GDM1 (cell line): Measurements from ENCODE around the gene ZNF516.

Experiments
- DNase-seq: peaks from one replicate; lab custom pipeline; 2025; lab: John Stamatoyannopoulos, UW

Gene ZNF516

DNA sequence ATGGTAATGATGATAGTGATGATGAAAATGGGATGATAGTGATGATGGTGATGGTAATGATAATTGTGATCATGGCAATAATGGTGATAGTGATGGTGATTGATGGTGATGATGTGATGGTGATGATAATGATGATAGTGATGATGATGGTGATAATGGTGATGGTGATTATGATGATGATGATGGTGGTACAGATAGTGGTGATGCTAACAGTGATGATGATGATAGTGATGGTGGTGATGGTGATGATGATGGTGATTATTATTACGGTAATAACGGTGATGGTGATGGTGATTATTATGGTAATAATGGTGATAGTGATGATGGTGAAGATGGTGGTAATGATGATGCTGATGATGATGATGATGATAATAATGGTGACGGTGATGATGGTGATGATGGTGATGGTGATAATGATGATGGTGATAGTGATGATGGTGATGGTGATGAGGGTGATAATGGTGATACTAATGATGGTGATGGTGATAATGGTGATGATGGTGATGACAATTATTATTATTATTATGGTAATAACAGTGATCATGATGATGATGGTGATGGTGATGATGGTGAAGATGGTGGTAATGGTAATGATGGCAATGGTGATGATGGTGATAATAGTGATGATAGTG, 151.0 kb downstream of the ZNF516 start:
- DNase-seq, result no peak

DNA sequence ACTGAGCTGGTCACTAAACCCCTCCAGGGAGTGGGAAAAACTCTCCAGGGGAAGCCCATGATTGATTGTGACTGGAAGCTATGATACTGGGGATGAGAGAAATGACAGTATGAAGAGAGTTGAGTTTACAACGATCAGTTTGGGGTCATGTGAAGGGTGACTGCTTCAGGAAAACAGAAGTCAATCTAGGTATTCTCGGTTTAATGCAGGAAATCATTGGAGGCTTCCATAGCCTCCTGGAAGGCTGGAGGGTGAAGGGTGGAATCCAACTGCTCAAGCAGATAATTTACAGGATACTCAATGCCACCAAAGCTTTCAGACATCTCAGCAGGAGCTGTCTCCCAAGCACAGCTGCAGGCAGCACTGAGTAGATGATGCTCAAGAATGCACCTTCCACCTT, 154.6 kb downstream of the ZNF516 start:
- no peak for DNase-seq

DNA sequence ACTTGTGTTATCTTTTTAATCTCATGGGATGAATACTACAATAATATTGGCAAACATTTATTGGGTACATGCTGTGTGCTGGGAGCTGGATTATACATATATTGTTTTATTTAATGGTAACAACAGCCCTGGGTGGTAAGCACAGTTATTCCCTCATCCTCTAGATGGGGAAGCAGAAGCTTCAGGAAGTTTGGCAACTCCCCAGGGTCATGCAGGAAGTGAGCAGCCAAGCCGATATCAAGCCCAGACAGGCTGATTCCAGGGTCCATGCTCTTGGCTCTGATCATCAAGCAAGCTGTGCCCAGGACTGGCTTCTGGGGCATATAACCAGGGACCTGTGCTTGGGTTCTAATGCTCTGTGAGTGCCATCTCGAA, 155.8 kb downstream of the ZNF516 start:
- DNase-seq, result no peak

DNA sequence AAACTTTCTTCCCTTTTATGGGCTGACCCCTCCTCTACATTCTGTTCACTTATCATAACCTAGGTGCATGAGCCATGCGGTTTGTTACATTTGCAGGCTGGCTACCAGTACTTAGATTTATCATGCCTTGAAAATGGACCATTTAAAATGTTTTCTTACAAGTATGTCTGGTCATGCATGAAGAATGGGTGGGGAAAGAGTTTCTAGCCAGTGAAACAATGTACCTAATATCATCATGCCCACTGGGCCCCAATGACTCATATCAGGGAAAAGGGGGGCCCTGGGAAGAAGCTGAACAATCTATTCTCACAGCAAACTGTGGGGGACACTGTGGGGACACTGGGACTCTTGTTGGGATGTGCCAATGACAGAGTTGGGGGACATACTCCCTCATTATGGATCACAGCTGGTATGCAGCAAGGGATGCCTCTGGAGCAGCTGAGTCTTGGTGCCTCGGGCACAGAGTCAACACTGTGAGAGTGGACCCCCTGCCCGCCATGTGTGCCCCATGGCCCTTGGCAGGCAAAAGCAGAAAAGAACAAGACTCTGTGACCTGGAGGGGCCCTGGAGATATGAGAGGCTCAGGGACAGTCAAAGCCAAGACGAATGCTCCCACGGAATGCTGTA, 156.3 kb downstream of the ZNF516 start:
- DNase-seq, result no peak

DNA sequence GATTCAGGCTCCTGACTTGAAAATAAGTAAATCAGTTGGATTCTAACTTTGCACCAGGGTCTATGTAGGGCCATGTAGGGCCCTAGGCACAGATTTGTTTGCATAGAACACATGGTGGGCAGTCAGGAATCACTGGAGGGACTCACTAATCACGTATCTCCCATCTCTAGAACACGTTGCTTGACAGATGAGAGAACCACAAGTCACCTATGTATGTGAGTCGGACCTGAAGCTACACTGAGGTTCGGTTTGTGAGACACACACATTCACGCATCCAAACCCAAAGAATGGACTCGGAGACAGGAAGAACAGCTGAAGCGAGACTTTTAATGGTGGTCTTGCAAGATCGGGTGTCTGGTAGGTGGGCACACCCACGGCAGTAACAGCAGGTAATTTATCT, 157.0 kb downstream of the ZNF516 start:
- no peak for DNase-seq

DNA sequence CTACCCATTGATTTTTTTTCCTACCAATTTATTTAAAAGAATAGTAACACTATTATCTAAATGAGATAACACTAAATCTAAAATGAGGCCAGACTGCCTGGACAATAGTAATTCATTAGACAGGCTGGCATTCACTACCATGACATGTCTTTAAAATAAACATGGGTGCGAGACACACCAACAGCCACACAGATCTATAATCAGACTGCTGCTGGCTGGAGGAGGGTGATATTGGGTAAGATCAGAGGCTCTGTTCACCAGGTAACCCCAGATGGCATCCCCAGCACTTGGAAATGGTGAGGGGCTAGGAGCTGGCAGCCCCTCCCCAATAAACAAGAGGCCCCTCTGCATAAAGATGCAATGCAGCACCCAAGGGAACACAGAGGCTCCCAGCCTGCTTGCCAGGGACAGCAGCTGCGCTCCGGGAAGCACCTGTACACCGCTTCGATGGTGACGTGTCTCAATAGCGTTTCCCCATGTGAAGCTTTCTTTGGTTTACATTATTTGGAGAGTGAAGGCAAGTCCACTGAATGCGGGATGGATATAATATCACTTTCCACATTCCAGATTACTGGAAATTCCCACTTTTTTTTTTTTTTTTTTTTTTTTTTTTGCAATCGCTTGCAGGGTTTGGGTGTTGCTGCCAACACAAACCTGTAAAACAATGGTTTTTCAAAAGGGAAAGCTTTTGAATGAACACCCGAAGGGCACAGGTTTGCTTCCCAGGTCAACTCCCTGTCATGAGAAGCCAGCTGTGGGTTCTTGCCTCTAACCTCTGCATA, 159.0 kb downstream of the ZNF516 start:
- DNase-seq, result no peak

DNA sequence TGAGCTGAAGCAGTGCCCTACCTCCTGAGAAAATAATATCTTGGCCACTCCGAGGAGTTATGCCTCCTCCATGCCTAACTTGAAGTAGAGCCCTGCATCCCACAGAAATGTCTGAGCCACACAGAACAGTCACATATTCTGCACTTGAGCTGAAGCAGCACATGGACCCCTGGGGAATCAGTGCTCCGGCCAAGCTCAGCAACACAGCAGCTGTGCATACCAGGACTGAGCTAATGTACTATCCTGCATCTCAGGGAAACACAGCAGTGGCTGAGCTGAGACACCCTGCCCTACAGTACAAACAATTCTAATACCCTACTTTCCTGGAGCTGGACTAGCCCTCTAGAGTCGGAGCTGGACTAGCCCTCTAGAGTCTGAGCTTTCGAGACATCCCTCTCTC, 166.9 kb downstream of the ZNF516 start:
- DNase-seq, result no peak

DNA sequence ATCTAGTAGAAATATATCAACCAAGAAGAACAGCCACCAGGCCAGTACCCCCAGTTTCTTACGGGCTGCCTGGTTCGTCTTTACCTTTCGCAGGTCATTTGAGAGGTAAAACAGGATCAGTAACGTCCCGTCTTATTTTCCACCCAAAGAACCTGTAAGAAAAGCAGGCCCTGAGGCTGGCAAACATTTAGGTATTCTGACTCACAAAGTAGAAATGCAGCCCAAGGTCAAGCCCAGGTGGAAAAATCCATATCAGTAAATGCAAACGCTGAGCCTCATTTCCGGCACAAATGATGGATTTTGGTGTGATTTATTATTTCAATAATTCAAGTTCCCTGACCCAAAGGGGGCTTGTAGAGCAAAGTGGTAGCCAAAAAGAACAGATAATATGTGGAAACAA, 171.2 kb downstream of the ZNF516 start:
- DNase-seq, result no peak

DNA sequence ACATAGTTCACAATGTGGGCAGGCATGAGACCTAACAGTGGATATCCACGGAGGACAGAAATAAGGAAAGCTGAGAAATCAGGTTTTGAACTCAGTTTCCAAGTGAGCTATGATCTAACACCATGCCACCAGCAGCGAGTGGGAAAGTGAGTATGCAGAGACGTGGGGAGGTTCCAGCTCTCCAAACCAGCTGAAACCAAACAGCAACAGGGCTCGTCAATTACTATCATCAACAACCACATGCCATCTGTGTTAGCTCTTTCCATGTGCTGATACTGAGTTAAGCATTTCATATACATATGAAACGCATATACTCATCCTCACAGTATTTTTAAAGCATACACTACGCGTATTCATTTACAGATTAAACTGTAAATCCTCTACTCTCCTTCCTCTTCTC, 172.4 kb downstream of the ZNF516 start:
- DNase-seq, result no peak

DNA sequence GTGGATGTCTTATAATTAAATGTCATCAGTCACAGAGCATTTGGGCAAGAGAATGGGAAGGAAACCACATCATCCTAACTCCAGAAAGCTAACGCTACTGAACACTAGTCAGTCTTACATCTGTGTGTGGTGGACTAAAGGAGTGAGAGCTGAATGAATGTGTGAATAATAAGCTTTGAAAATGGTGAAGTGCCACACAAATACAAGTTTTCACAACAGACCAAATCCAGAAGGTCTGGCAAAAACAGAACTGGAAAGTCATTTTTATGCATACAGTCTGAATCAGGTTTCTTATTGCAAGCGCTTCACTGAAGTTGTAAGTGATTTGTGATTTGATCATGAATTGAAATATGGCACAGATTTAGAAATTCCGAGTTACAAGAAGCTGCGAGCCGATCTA, 175.7 kb downstream of the ZNF516 start:
- no peak for DNase-seq

DNA sequence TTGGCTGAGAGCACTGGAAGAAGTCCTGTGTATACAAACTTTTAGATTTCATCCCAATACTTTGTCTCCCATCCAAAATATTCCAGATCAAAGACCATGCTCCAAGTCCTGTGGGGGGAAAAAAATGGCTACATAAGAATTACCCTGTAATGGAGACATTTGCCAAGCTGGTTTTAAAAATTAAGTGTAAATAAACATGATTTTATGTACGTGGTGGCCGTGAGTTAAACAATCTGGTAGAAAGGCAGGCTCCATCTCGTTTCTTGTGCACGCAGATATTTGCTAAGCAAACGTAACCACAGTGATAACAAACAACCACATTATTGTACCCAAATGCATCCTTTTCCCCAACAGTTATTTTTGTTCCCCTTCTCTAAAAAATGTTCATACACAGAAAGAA, 176.4 kb downstream of the ZNF516 start:
- no peak for DNase-seq

DNA sequence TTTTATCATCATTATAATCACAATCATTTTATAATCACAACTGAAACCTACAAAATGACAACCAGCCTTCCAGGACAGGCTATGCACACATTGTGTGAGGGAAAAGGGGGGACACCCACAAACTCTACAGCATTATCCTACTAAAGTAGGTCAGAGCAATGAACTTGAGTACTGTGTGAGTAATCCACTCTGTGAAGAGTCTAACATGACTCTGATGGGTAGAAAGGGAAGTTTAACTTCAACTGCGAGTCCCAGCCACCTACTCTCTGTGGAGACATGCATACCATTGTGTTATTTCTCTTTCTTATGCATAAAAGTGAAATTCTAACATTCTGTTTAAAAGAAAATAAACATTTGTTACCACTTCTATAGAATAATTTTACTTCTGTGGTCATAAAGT, 177.9 kb downstream of the ZNF516 start:
- no peak for DNase-seq

DNA sequence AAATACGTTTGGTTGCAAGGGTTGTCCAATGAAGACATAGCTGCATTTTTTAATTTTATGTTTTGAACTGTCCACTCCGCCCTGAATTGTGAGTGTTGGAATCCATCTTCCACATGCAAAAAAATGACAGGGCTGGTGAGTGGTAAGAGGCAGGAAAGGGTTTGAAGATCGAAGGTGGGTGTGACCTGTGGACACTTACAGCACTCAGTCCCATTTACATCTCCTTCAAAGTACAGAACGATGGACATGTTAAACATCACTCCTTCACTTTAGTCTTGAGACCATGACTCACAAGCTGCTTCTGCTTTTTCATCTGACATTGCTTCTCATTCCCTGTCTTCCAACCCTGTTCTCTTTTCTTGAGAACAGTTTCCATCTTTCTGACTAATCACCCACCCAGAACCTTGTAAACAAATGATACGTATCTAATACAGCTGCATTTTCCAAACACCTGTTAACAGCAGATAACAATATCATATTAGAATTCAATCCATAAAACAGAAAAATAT, 179.3 kb downstream of the ZNF516 start:
- DNase-seq, result no peak

DNA sequence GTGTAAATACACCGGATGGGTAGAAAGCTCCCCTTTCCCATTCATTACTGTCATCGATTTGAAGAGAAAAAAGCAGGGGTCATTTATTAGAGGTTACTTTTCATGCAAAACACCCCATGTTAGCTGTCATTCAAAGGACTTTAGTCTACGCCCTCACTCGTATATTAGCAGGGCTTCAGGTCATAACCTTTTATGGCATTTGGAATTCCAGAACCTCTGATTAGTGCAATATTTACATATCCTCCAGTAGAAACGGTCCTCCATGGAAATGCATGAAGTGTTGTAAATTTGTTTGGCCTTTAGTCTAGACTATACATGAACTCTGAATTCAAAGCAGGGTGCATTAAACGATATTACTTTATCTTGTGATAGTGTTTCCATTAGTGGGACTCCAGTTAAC, 180.5 kb downstream of the ZNF516 start:
- no peak for DNase-seq

DNA sequence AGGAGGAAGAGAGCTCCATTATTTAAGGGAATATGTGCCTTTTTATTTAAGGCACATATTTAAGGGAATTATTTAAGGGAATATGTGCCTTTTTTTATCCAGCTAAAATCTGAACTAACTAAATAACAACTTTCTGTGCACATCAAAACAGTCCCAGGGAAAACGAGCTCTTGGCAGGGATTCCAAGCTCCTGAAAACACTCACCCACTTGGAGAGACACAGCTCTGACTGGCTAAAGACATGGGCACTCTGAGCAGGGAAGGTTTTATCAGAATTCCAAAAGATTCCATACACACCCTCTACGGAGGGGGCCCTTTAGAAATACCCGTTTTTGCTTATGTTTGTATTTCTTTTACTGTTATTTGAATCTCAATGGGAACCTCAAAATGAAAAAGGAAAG, 181.0 kb downstream of the ZNF516 start:
- no peak for DNase-seq
